Activated CD8-positive, alpha-beta T cell treated with anti-CD3 and anti-CD28 coated beads, Interleukin-2, amount 10 ng/mL, durations not matched to agents 7 days and 5 days (primary cell): ENCODE measurements around the gene MAP2K3. TPM values are rescaled to one million over a fixed set of nuclear protein-coding genes. Genes with fewer than 3 reads are reported as not detected.

Experiments used
- ATAC-seq: fragments of 150-1000 bp; cut with Tn5 transposase; one replicate; pipeline ENCODE4 v1.10.0; 2021; ENCODE audit warnings: moderate library complexity
- CTCF ChIA-PET: fragments of 350-600 bp; sonication (Branson Sonifier 250); formaldehyde crosslinking; loops from one replicate; lab custom pipeline; 2021; ENCODE audit warnings: antibody characterized with exemption; lab: Charles Lee
- POLR2A ChIA-PET: fragments of 350-600 bp; sonication (Branson Sonifier 250); formaldehyde crosslinking; loops from one replicate; lab custom pipeline; 2021; ENCODE audit warnings: antibody characterized with exemption; lab: Charles Lee
- DNase-seq: peaks from one replicate; pipeline ENCODE4 v3.0.0-alpha.2; 2020
- H3K27ac Mint-ChIP-seq: one replicate; pipeline ENCODE4 v1.8.0; 2021; ENCODE audit warnings: mild to moderate bottlenecking, mixed read lengths
- H3K27me3 Mint-ChIP-seq: one replicate; pipeline ENCODE4 v1.8.0; 2021; ENCODE audit warnings: low read depth, mixed read lengths
- H3K36me3 Mint-ChIP-seq: one replicate; pipeline ENCODE4 v1.8.0; 2021; ENCODE audit warnings: low read depth, mixed read lengths
- H3K4me1 Mint-ChIP-seq: one replicate; pipeline ENCODE4 v1.8.0; 2021; ENCODE audit warnings: low read depth, mixed read lengths
- H3K4me3 Mint-ChIP-seq: one replicate; pipeline ENCODE4 v1.8.0; 2021; ENCODE audit warnings: mild to moderate bottlenecking, mixed read lengths
- H3K9me3 Mint-ChIP-seq: one replicate; pipeline ENCODE4 v1.8.0; 2022; ENCODE audit warnings: mixed read lengths; ENCODE audit not compliant: insufficient read depth
- total RNA-seq, 2 experiments: library from RNA; stranded (reverse); gene quantifications; one replicate each; pipeline ENCODE4 v1.2.3, GENCODE V29; 2021

Gene MAP2K3
- total RNA-seq, 2 experiments from 2014 or later, result 57.4 to 57.8 TPM

GRCh38 chr17:21276264-21276588 is 8.3 kb upstream of the MAP2K3 start:
- ChIA-PET POLR2A (interaction anchor here (0.6 to 2.5 kb wide), 5 partner anchors 8 to 62 kb away, joined by 3 to 13 read pairs (median 4); partner anchors contain the start of genes NATD1 and TMEM11), CTCF (interaction anchor here (0.8 to 2.0 kb wide), 12 partner anchors 12 to 237 kb away, joined by 3 to 8 read pairs (median 4); no protein-coding TSS in a partner anchor)
- Mint-ChIP-seq H3K27ac (peak overlapping the region; percentile 56), H3K4me1 (peaks cover 51% of the 10 kb centered on the region), H3K9me3 (no peaks in the 10 kb centered on the region), H3K27me3 (no peaks in the 10 kb centered on the region), H3K36me3 (no peaks in the 10 kb centered on the region), H3K4me3 (peak overlapping the region; percentile 72)
- DNase-seq (no peak), ATAC-seq (no peak)

DNA sequence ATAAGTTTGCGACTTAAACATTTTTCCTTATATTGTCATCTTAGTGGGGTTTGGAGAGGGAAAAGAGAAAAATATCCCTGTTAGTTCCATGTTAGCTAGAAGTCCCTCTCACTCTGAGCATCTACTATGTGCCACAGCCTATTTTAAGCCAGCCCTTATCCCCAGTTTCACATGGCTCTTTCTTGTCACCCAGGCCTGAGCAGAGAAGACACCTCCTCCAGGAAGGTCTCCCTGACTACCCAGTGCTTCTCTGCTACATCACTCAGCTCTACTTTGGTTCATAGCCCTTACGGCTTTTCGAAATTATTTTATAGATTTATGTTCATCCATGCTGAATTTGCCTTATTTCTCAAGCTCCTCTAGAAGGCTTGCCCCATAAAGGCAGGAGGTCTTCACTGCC is 7.2 kb upstream of the MAP2K3 start:
- no peak for DNase-seq
- no peak overlapping the region for H3K4me3 Mint-ChIP-seq
- peak overlapping the region; percentile 17 for H3K27ac Mint-ChIP-seq
- no peaks in the 10 kb centered on the region for H3K27me3 Mint-ChIP-seq
- H3K4me1 Mint-ChIP-seq, result peaks cover 51% of the 10 kb centered on the region
- ChIA-PET CTCF (interaction anchor here (1.0 to 2.4 kb wide), 9 partner anchors 10 to 236 kb away, joined by 3 to 9 read pairs (median 4); no protein-coding TSS in a partner anchor), POLR2A (interaction anchor here (1.6 to 2.5 kb wide), 2 partner anchors 10 to 63 kb away, joined by 5 to 13 read pairs; partner anchors contain the start of gene TMEM11)
- ATAC-seq, result no peak
- no peaks in the 10 kb centered on the region for H3K9me3 Mint-ChIP-seq
- no peaks in the 10 kb centered on the region for H3K36me3 Mint-ChIP-seq

GRCh38 chr17:21278450-21279197 is 5.9 kb upstream of the MAP2K3 start:
- POLR2A ChIA-PET, result interaction anchor here (1.1 kb wide), 1 partner anchor 9 kb away, joined by 6 read pairs; no protein-coding TSS in a partner anchor
- H3K4me1 Mint-ChIP-seq, result peaks cover 56% of the 10 kb centered on the region

GRCh38 chr17:21279198-21279535 is 5.3 kb upstream of the MAP2K3 start:
- H3K27ac Mint-ChIP-seq, result peak overlapping the region; percentile 86
- H3K9me3 Mint-ChIP-seq, result no peaks in the 10 kb centered on the region
- DNase-seq (no peak), ATAC-seq (no peak)
- H3K4me3 Mint-ChIP-seq, result no peak overlapping the region
- CTCF ChIA-PET, result interaction anchor here (0.9 to 3.0 kb wide), 16 partner anchors 9 to 237 kb away, joined by 3 to 33 read pairs (median 6); no protein-coding TSS in a partner anchor
- peaks cover 58% of the 10 kb centered on the region for H3K4me1 Mint-ChIP-seq
- POLR2A ChIA-PET, result interaction anchor here (1.1 kb wide), 1 partner anchor 9 kb away, joined by 6 read pairs; no protein-coding TSS in a partner anchor
- no peaks in the 10 kb centered on the region for H3K27me3 Mint-ChIP-seq
- H3K36me3 Mint-ChIP-seq, result no peaks in the 10 kb centered on the region

More at GRCh38 chr17:21278450-21279197, 5.9 kb upstream of the MAP2K3 start:
- DNase-seq (peak; percentile 79), ATAC-seq (peak; percentile 12)
- Mint-ChIP-seq H3K9me3 (no peaks in the 10 kb centered on the region), H3K27ac (peak overlapping the region; percentile 86), H3K27me3 (no peaks in the 10 kb centered on the region), H3K36me3 (no peaks in the 10 kb centered on the region), H3K4me3 (peak overlapping the region; percentile 1)
- CTCF ChIA-PET, result interaction anchor here (0.7 to 3.0 kb wide), 17 partner anchors 9 to 237 kb away, joined by 3 to 33 read pairs (median 6); no protein-coding TSS in a partner anchor

DNA sequence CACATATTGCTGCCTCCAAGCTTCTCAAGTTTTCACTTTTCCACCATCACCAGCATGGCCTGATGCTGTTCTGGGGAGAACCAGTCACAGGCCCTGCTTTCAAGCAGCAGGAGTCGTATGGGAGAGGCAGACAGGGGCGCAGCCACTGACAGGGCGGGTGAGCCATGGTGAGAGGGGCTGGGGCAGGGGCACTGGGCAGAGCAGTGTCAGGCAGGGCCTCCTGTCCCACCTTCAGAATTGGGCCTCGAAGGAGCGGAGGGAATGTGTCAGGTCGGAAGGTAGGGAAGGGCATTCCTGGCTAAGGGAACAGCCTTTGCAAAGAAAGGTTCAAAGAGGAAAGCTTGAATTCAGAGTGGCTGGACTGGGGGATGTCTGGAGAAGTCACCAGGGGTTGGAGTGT is 4.9 kb upstream of the MAP2K3 start:
- H3K4me3 Mint-ChIP-seq, result no peak overlapping the region
- peaks cover 58% of the 10 kb centered on the region for H3K4me1 Mint-ChIP-seq
- ATAC-seq, result no peak
- no peaks in the 10 kb centered on the region for H3K36me3 Mint-ChIP-seq
- CTCF ChIA-PET, result interaction anchor here (0.9 to 3.0 kb wide), 19 partner anchors 8 to 236 kb away, joined by 3 to 33 read pairs (median 5); partner anchors contain the start of gene DHRS7B
- no peaks in the 10 kb centered on the region for H3K9me3 Mint-ChIP-seq
- peak overlapping the region; percentile 86 for H3K27ac Mint-ChIP-seq
- H3K27me3 Mint-ChIP-seq, result no peaks in the 10 kb centered on the region
- POLR2A ChIA-PET, result interaction anchor here (1.1 kb wide), 1 partner anchor 8 kb away, joined by 6 read pairs; no protein-coding TSS in a partner anchor
- no peak for DNase-seq

DNA sequence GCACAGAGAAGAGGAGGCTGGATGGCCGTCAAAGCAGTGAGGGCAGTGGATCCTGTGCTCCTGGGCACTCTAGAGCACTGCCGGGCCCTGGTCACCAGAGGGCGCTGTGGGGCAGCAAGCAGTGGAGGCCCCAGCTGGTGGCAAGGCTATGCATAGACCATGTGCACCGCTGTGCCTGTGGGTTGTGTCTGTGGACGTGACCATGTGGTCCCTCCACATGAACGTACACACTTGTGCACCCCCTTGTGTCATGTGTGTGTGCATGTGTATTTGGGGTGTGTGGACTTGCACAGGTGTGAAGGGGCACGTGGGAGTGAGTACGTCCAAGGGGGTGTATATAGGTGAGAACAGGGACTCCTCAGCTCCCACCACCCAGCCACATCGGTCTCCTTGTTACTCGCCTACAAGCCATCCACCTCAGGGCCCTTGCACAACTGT is 4.4 kb upstream of the MAP2K3 start:
- POLR2A ChIA-PET, result no interaction called here
- H3K4me3 Mint-ChIP-seq, result no peak overlapping the region

GRCh38 chr17:21282231-21282630 is 2.3 kb upstream of the MAP2K3 start:
- Mint-ChIP-seq H3K27me3 (no peaks in the 10 kb centered on the region), H3K36me3 (peaks cover 14% of the 10 kb centered on the region), H3K4me1 (peaks cover 57% of the 10 kb centered on the region), H3K4me3 (no peak overlapping the region), H3K9me3 (no peaks in the 10 kb centered on the region), H3K27ac (no peak overlapping the region)
- DNase-seq (no peak), ATAC-seq (no peak)
- CTCF ChIA-PET, result interaction anchor here (1.2 kb wide), 1 partner anchor 232 kb away, joined by 4 read pairs; no protein-coding TSS in a partner anchor
- POLR2A ChIA-PET, result interaction anchor here (0.6 to 1.3 kb wide), 2 partner anchors 17 to 42 kb away, joined by 3 to 4 read pairs; no protein-coding TSS in a partner anchor

More for the DNA sequence above, 4.4 kb upstream of the MAP2K3 start:
- DNase-seq (peak; percentile 93), ATAC-seq (peak; percentile 40)
- Mint-ChIP-seq H3K9me3 (no peaks in the 10 kb centered on the region), H3K27me3 (no peaks in the 10 kb centered on the region), H3K36me3 (peaks cover 2% of the 10 kb centered on the region), H3K27ac (peak overlapping the region; percentile 79), H3K4me1 (peaks cover 55% of the 10 kb centered on the region)
- CTCF ChIA-PET, result interaction anchor here (0.8 to 3.0 kb wide), 18 partner anchors 8 to 237 kb away, joined by 3 to 33 read pairs (median 4); partner anchors contain the start of gene DHRS7B

- no peak overlapping the region for H3K4me3 Mint-ChIP-seq
- DNase-seq (no peak), ATAC-seq (no peak)
- H3K27ac Mint-ChIP-seq, result no peak overlapping the region
- H3K27me3 Mint-ChIP-seq, result no peaks in the 10 kb centered on the region
- peaks cover 14% of the 10 kb centered on the region for H3K36me3 Mint-ChIP-seq
- CTCF ChIA-PET, result interaction anchor here (1.2 kb wide), 1 partner anchor 232 kb away, joined by 4 read pairs; no protein-coding TSS in a partner anchor
- H3K4me1 Mint-ChIP-seq, result peaks cover 57% of the 10 kb centered on the region
- no peaks in the 10 kb centered on the region for H3K9me3 Mint-ChIP-seq
- POLR2A ChIA-PET, result interaction anchor here (0.6 to 1.3 kb wide), 2 partner anchors 16 to 43 kb away, joined by 3 to 4 read pairs; no protein-coding TSS in a partner anchor
These were observed 1.7 kb upstream of the MAP2K3 start for GRCh38 chr17:21282850-21283249.

- peaks cover 59% of the 10 kb centered on the region for H3K4me1 Mint-ChIP-seq
- H3K36me3 Mint-ChIP-seq, result peaks cover 14% of the 10 kb centered on the region
- CTCF ChIA-PET, result interaction anchor here (0.7 to 0.8 kb wide), 3 partner anchors 11 to 184 kb away, joined by 3 to 4 read pairs (median 3); no protein-coding TSS in a partner anchor
- DNase-seq (no peak), ATAC-seq (peak; percentile 2)
- H3K4me3 Mint-ChIP-seq, result peak overlapping the region; percentile 90
- no peaks in the 10 kb centered on the region for H3K27me3 Mint-ChIP-seq
- POLR2A ChIA-PET, result no interaction called here
- peak overlapping the region; percentile 94 for H3K27ac Mint-ChIP-seq
- no peaks in the 10 kb centered on the region for H3K9me3 Mint-ChIP-seq
These were observed 811 bp upstream of the MAP2K3 start for GRCh38 chr17:21283482-21284318.

- Mint-ChIP-seq H3K27ac (peak overlapping the region; percentile 94), H3K27me3 (no peaks in the 10 kb centered on the region), H3K4me3 (peak overlapping the region; percentile 90), H3K36me3 (peaks cover 14% of the 10 kb centered on the region), H3K4me1 (peaks cover 47% of the 10 kb centered on the region), H3K9me3 (no peaks in the 10 kb centered on the region)
- ChIA-PET CTCF (interaction anchor here (1.4 to 2.2 kb wide), 2 partner anchors 166 to 226 kb away, joined by 3 to 7 read pairs; no protein-coding TSS in a partner anchor), POLR2A (interaction anchor here (0.7 to 3.3 kb wide), 2 partner anchors 9 to 242 kb away, joined by 3 to 13 read pairs; partner anchors contain the start of gene USP22)
- peak; percentile 29 for DNase-seq
- ATAC-seq, result no peak
These were observed 904 bp downstream of the MAP2K3 start for GRCh38 chr17:21285164-21286065.
